Tibial nerve (tissue), 4 donors: ENCODE measurements around the gene ING2.

Experiments
- CTCF ChIP-seq, 5 experiments: fragments of 200-600 bp in 3 of 5; fragments of 450-650 bp in 2 of 5; sonication (generic) in 3 of 5; IDR thresholded peaks; one replicate each; pipeline ENCODE4 v1.5.1; 2016 to 2019; ENCODE audit warnings: antibody characterized with exemption in 5 of 5, mild to moderate bottlenecking in 3 of 5, moderate library complexity in 2 of 5
- EP300 ChIP-seq, 2 donors: sonication (generic); formaldehyde crosslinking; IDR thresholded peaks; one replicate each; pipeline ENCODE4 v1.6.1; 2017; ENCODE audit warnings: antibody characterized with exemption in 2 of 2, mild to moderate bottlenecking in 1 of 2
- POLR2A ChIP-seq, 2 donors: fragments of 450-650 bp; IDR thresholded peaks; one replicate each; pipeline ENCODE4 v1.6.1; 2017; ENCODE audit warnings: antibody characterized with exemption in 2 of 2, mild to moderate bottlenecking in 2 of 2, moderate library complexity in 2 of 2

GRCh38 chr4:183467246-183467645 is 37.6 kb upstream of the ING2 start:
- no peak for TF ChIP-seq CTCF (IDR thresholded peaks at IDR 0.05)
- TF ChIP-seq POLR2A (IDR thresholded peaks at IDR 0.05), result no peak
- no peak for TF ChIP-seq EP300 (IDR thresholded peaks at IDR 0.05)
